HCT116 (cell line): Measurements from ENCODE around the gene FHIT. TPM values are rescaled to one million over a fixed set of nuclear protein-coding genes. Genes with fewer than 3 reads are reported as not detected.

ENCODE experiments used
- ATAC-seq: fragments of 200-7000 bp; cut with Tn5 transposase; 2 replicates; pipeline ENCODE4 v1.9.1; 2020; ENCODE audit warnings: mild to moderate bottlenecking, moderate library complexity
- BruUV-seq: library from RNA; stranded (reverse); fragments of 400-500 nt; replicated peaks from 2 replicates; lab custom pipeline; 2021; lab: Mats Ljungman, UMichigan
- CTCF ChIA-PET: fragments of 300-600 bp; sonication (Branson Sonifier 250); formaldehyde crosslinking; loops from one replicate; lab custom pipeline; 2021; ENCODE audit warnings: antibody characterized with exemption; lab: Charles Lee
- POLR2A ChIA-PET: fragments of 300-600, 350-600 bp; sonication (Branson Sonifier 250); formaldehyde crosslinking; loops from one replicate; lab custom pipeline; 2021; ENCODE audit warnings: antibody characterized with exemption; lab: Charles Lee
- RAD21 ChIA-PET, 2 experiments: fragments of 300-600 bp; sonication (Branson Sonifier 250); formaldehyde crosslinking; loops; one replicate each; lab custom pipeline; 2023; ENCODE audit warnings: low total read pairs in 2 of 2; ENCODE audit not compliant: uncharacterized antibody in 2 of 2, unreplicated experiment in 2 of 2, low non-redundant PET in 1 of 2; lab: Charles Lee
- DNase-seq: peaks from one replicate; pipeline ENCODE4 v3.0.0-alpha.2; 2010; ENCODE audit warnings: low read depth, low spot score
- H2AFZ ChIP-seq: fragments of 200-600 bp; shearing (Covaris generic), sonication (generic); 2 replicates; pipeline ENCODE4 v1.6.1; 2017; ENCODE audit warnings: low read depth, mixed run types, mixed read lengths, antibody characterized with exemption, low read length; ENCODE audit not compliant: poor library complexity, severe bottlenecking
- H3K27ac ChIP-seq: 2 replicates; pipeline ENCODE4 v1.5.1; 2012; ENCODE audit warnings: low read depth, low read length
- H3K27me3 ChIP-seq: fragments of 200-600 bp; sonication (generic); 2 replicates; pipeline ENCODE4 v1.6.1; 2016; ENCODE audit warnings: mixed run types, low read length, mixed read lengths; ENCODE audit not compliant: insufficient read depth
- H3K36me3 ChIP-seq, 2 experiments: fragments of 200-500 bp in 1 of 2; fragments of 200-600 bp in 1 of 2; sonication (Bioruptor generic) in 1 of 2; sonication (generic) in 1 of 2; 2 replicates each; pipeline versions ENCODE4 v1.5.1 to v1.6.1; 2014 to 2016; ENCODE audit warnings: low read length in 2 of 2, inconsistent platforms in 1 of 2, mixed read lengths in 1 of 2, mixed run types in 1 of 2; ENCODE audit not compliant: insufficient read depth in 2 of 2, control insufficient read depth in 1 of 2
- H3K4me1 ChIP-seq, 2 experiments: fragments of 200-600 bp in 1 of 2; sonication (generic) in 1 of 2; 2 replicates each; pipeline versions ENCODE4 v1.5.1 to v1.6.1; 2012 to 2017; ENCODE audit warnings: low read length in 2 of 2, inconsistent platforms in 1 of 2, mild to moderate bottlenecking in 1 of 2, mixed read lengths in 1 of 2, mixed run types in 1 of 2, moderate library complexity in 1 of 2; ENCODE audit not compliant: insufficient read depth in 2 of 2, control insufficient read depth in 1 of 2
- H3K4me2 ChIP-seq: fragments of 200-600 bp; sonication (generic); 2 replicates; pipeline ENCODE4 v1.6.1; 2017; ENCODE audit warnings: mixed run types, low read length, mixed read lengths
- H3K4me3 ChIP-seq, 2 experiments: fragments of 200-600 bp in 1 of 2; sonication (generic) in 1 of 2; replicated peaks in 1 of 2; 2 replicates each; pipeline ENCODE4 v1.5.1; 2011 to 2016; ENCODE audit warnings: low read length in 2 of 2, control low read depth in 1 of 2, low read depth in 1 of 2, mild to moderate bottlenecking in 1 of 2, mixed read lengths in 1 of 2, mixed run types in 1 of 2
- H3K79me2 ChIP-seq: fragments of 200-600 bp; sonication (generic); 2 replicates; pipeline ENCODE4 v1.6.1; 2017; ENCODE audit warnings: mild to moderate bottlenecking, mixed run types, low read length, moderate library complexity, mixed read lengths; ENCODE audit not compliant: insufficient read depth
- H3K9ac ChIP-seq: fragments of 200-600 bp; sonication (generic); 2 replicates; pipeline ENCODE4 v1.6.1; 2016; ENCODE audit warnings: low read length, mixed read lengths
- H3K9me2 ChIP-seq: fragments of 200-600 bp; sonication (generic), shearing (Covaris generic); 2 replicates; pipeline ENCODE4 v1.6.1; 2017; ENCODE audit warnings: mixed run types, mild to moderate bottlenecking, moderate library complexity; ENCODE audit not compliant: insufficient read depth
- H3K9me3 ChIP-seq, 2 experiments: fragments of 200-500 bp in 1 of 2; fragments of 200-600 bp in 1 of 2; sonication (Bioruptor generic) in 1 of 2; sonication (generic) in 1 of 2; 2 replicates each; pipeline ENCODE4 v1.6.1; 2014 to 2017; ENCODE audit warnings: low read length in 2 of 2, mixed read lengths in 2 of 2, inconsistent platforms in 1 of 2, low read depth in 1 of 2, mild to moderate bottlenecking in 1 of 2, mixed run types in 1 of 2, moderate library complexity in 1 of 2; ENCODE audit not compliant: control insufficient read depth in 1 of 2, insufficient read depth in 1 of 2
- H4K20me1 ChIP-seq: fragments of 200-600 bp; sonication (generic), shearing (Covaris generic); 2 replicates; pipeline ENCODE4 v1.6.1; 2017; ENCODE audit warnings: mixed run types, mild to moderate bottlenecking, moderate library complexity; ENCODE audit not compliant: insufficient read depth
- EZH2 ChIP-seq: fragments of 200-600 bp; sonication (generic); IDR thresholded peaks from 2 replicates; pipeline ENCODE4 v1.6.1; 2017; ENCODE audit warnings: antibody characterized with exemption, mixed run types
- JUND ChIP-seq: IDR thresholded peaks from 2 replicates; pipeline ENCODE4 v1.6.1; 2012
- POLR2AphosphoS5 ChIP-seq: IDR thresholded peaks from 2 replicates; pipeline ENCODE4 v1.6.1; 2011; ENCODE audit warnings: mild to moderate bottlenecking, low read depth, low read length, moderate library complexity
- RAD21 ChIP-seq: IDR thresholded peaks from 2 replicates; pipeline ENCODE4 v1.6.1; 2012; ENCODE audit warnings: low read depth, mild to moderate bottlenecking
- SRF ChIP-seq: IDR thresholded peaks from 2 replicates; pipeline ENCODE4 v1.6.1; 2012; ENCODE audit warnings: low read depth
- intact Hi-C: fragments of 100-400 bp; cut with micrococcal nuclease; formaldehyde crosslinking; loops from 2 replicates; pipeline ENCODE4 v1.10.0; 2022
- total RNA-seq: library from RNA; stranded (reverse); gene quantifications from one replicate; pipeline ENCODE4 v1.2.1, GENCODE V29; 2021; ENCODE audit not compliant: unreplicated experiment

Gene FHIT
- total RNA-seq, 1 experiment from 2014 or later: 20.1 TPM

GRCh38 chr3:60189304-60189703 lies 1061.9 kb downstream of the FHIT start:
- H3K4me1 ChIP-seq: no peaks in the 10 kb centered on the region
- TF ChIP-seq EZH2 (no peak), POLR2AphosphoS5 (no peak), JUND (no peak)
- H3K9ac ChIP-seq: no peak overlapping the region
- 0 out of 2 replicates have a peak, but pooled peaks cover 5% of the 10 kb centered on the region for H3K27me3 ChIP-seq
- H3K4me2 ChIP-seq: no peak overlapping the region
- H3K9me2 ChIP-seq: no peaks in the 10 kb centered on the region
- no peak overlapping the region for H2AFZ ChIP-seq
- H3K79me2 ChIP-seq: no peaks in the 10 kb centered on the region
- H4K20me1 ChIP-seq: no peaks in the 10 kb centered on the region
- no peak overlapping the region for H3K4me3 ChIP-seq
- RAD21 ChIA-PET: no interaction called here
- DNase-seq (no peak), ATAC-seq (no peak)
- BruUV-seq: no TSS peak
- no peaks in the 10 kb centered on the region for H3K36me3 ChIP-seq
- POLR2A ChIA-PET: no interaction called here
- intact Hi-C loops: no loop called here
- H3K27ac ChIP-seq: no peak overlapping the region
- no peaks in the 10 kb centered on the region for H3K9me3 ChIP-seq
- CTCF ChIA-PET: no interaction called here

DNA sequence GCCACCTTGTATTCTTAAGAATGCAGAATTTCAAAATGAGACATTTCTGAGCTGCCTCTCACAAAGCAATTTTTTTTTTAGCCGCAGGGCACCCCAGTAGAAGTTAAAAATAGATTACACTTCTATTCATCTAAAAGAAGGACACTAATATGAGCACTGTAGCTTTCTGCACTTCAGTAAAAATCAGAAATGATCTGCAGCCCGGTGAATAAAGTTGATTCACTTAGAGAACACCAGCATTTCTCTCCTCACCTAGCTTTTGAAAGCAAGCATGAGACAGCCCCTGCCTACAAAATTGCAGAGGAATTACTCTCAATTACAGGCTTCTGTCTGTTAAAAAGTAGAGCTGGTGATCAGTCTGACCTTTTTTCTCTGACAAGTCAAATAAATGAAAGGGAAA lies 1062.4 kb downstream of the FHIT start:
- ATAC-seq: no peak
- no peak overlapping the region for H3K9ac ChIP-seq
- no peak for TF ChIP-seq RAD21
- no peak for TF ChIP-seq SRF
- TF ChIP-seq, all 23 proteins: peak for 0
- Histone ChIP-seq H3K27ac (no peak overlapping the region), H3K36me3 (no peaks in the 10 kb centered on the region), H3K27me3 (0 out of 2 replicates have a peak, but pooled peaks cover 5% of the 10 kb centered on the region), H3K4me1 (no peaks in the 10 kb centered on the region), H3K4me3 (no peak overlapping the region), H2AFZ (no peak overlapping the region), H4K20me1 (no peaks in the 10 kb centered on the region), H3K9me3 (no peaks in the 10 kb centered on the region), H3K9me2 (no peaks in the 10 kb centered on the region), H3K79me2 (no peaks in the 10 kb centered on the region), H3K4me2 (no peak overlapping the region)
- BruUV-seq: no TSS peak
- CTCF ChIA-PET: no interaction called here
- RAD21 ChIA-PET: no interaction called here
- intact Hi-C loops: no loop called here
- DNase-seq: no peak
- POLR2A ChIA-PET: no interaction called here
